Measurements from ENCODE around the gene ZNF579. TPM values are rescaled to one million over a fixed set of nuclear protein-coding genes. Genes with fewer than 3 reads are reported as not detected.

The ZNF579 gene
- total RNA-seq, 6 donors from 2014 or later = 3.5 to 19.2 (median 8.4) TPM

DNA sequence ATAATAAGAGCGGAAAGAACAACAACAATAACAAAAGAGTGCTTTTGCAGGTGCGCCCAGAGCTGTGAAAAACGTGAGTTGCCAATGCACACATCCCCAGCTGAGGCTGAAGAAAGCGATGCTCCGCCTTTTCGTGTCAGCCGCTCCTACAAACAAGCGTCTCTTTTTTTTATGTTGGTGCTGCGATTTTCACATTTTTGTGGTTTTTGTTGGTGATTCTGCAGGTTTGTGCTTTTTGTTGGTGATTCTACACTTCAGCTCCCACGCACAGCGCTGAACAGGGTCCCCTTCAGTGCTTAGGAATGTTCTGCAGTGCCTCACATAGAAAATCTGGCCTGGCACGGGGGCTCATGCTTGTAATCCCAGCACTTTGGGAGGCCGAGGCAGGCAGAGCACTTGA lies 28.0 kb downstream of the ZNF579 start:
- 59 to 65% methylated on average over 12 to 13 of the region's 13 CpGs for WGBS, 2 donors
- no peak for ATAC-seq (ENCODE audit: low FRiP score in 2 of 2)

GRCh38 chr19:55552206-55552605 lies 28.4 kb downstream of the ZNF579 start:
- ATAC-seq (ENCODE audit: low FRiP score in 2 of 2) (no peak), DNase-seq (no peak)
- TF ChIP-seq POLR2A (IDR thresholded peaks at IDR 0.05) = no peak
- TF ChIP-seq EP300 (IDR thresholded peaks at IDR 0.05) = no peak
- TF ChIP-seq POLR2AphosphoS5 (IDR thresholded peaks at IDR 0.05) = no peak
- TF ChIP-seq CTCF (IDR thresholded peaks at IDR 0.05) = no peak
- H3K27me3 ChIP-seq = no peaks in the 10 kb centered on the region
- H3K27ac ChIP-seq = no peak overlapping the region
- no peak overlapping the region for H3K4me3 ChIP-seq
- no peaks in the 10 kb centered on the region for H3K9me3 ChIP-seq
- peaks cover 0 to 16% (median 6%) of the 10 kb centered on the region in 4 donors for H3K4me1 ChIP-seq
- WGBS, 2 donors = 57 to 73% methylated on average over 5 of the region's 5 CpGs
- H3K36me3 ChIP-seq = no peaks in the 10 kb centered on the region

More for the DNA sequence above, 28.0 kb downstream of the ZNF579 start:
- no peak for DNase-seq
- Histone ChIP-seq H3K27ac (no peak overlapping the region), H3K4me3 (no peak overlapping the region), H3K9me3 (no peaks in the 10 kb centered on the region), H3K36me3 (no peaks in the 10 kb centered on the region), H3K4me1 (peaks cover 0 to 12% (median 6%) of the 10 kb centered on the region in 4 donors), H3K27me3 (no peaks in the 10 kb centered on the region)
- TF ChIP-seq POLR2AphosphoS5 (IDR thresholded peaks at IDR 0.05) (no peak), CTCF (IDR thresholded peaks at IDR 0.05) (no peak), EP300 (IDR thresholded peaks at IDR 0.05) (no peak), POLR2A (IDR thresholded peaks at IDR 0.05) (no peak)

DNA sequence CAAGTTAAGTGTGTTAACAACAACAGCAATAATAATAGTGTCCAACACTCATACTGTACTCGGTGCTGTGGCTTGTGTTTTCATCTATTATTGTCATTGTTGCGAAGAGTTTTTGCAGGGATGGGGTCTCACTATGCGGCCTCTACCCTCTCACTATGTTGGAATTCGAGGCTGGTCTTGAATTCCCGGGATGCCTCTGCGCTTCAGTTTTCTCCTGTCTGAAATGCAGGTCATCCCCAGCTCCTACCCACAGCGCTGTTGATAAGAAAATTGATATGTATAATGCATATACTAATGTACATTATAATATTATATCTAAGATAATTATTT lies 30.4 kb downstream of the ZNF579 start:
- WGBS, 2 donors = 63 to 69% methylated on average over 7 of the region's 7 CpGs
- Histone ChIP-seq H3K27me3 (no peaks in the 10 kb centered on the region), H3K4me1 (peaks cover 0 to 30% (median 6%) of the 10 kb centered on the region in 4 donors), H3K9me3 (no peaks in the 10 kb centered on the region), H3K27ac (no peak overlapping the region), H3K4me3 (peak overlapping the region in 1 of 4 donors; percentile 18), H3K36me3 (no peaks in the 10 kb centered on the region)
- no peak for TF ChIP-seq EP300 (IDR thresholded peaks at IDR 0.05)
- no peak for TF ChIP-seq POLR2AphosphoS5 (IDR thresholded peaks at IDR 0.05)
- TF ChIP-seq POLR2A (IDR thresholded peaks at IDR 0.05) = no peak
- no peak for TF ChIP-seq CTCF (IDR thresholded peaks at IDR 0.05)
- DNase-seq = no peak
- no peak for ATAC-seq (ENCODE audit: low FRiP score in 2 of 2)

DNA sequence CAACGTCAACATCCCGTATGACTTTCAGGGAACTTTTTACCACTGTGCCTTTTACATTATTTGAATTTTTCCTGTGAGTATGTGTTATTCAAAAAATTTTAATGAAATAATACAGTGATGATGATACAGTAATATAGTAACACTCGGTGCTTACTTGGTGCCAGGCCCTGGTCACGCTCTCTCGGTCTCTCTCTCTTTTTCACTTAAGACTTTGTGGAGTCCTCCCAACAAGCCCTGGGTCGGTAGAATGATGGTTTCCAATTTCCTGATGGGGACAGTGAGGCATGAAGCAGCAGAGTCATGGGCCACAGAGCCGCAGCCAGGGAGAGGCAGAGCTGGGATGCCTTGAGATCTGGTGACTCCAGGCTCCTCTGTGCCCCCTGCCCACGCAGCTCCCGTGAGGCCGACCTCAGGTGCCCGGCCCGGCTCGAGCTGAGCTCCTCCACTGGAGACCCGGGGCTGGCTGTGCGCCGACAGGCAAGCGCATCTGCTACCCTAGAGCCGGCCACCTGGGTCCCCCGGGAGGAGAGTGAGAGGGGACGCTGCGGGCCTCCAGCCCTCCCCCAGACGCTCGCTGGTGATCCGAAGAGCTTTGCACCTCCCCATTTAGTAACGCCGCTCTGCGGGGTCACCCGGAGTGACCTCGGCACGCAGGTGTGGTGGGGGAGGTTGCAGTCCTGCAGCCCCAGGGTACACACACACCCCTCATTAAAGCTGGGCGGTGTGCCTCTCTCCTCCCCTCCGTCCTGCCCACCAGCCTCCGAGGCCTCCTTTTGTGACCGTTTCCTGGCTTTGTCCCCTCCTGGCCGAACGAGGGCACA lies 30.9 kb downstream of the ZNF579 start:
- no peaks in the 10 kb centered on the region for H3K36me3 ChIP-seq
- DNase-seq (peak in 1 of 2 donors; percentile 81), ATAC-seq (ENCODE audit: low FRiP score in 2 of 2) (peak in 1 of 2 donors; percentile 19)
- peaks cover 0 to 32% (median 6%) of the 10 kb centered on the region in 4 donors for H3K4me1 ChIP-seq
- peak overlapping the region in 3 of 4 donors; percentile 17 to 33 (median 18) for H3K4me3 ChIP-seq
- TF ChIP-seq POLR2AphosphoS5 (IDR thresholded peaks at IDR 0.05) (no peak), POLR2A (IDR thresholded peaks at IDR 0.05) (no peak), EP300 (IDR thresholded peaks at IDR 0.05) (no peak), CTCF (IDR thresholded peaks at IDR 0.05) (no peak)
- no peaks in the 10 kb centered on the region for H3K9me3 ChIP-seq
- WGBS, 2 donors = 50 to 52% methylated on average over 19 to 23 of the region's 36 CpGs
- peak overlapping the region in 1 of 4 donors; percentile 29 for H3K27ac ChIP-seq
- no peaks in the 10 kb centered on the region for H3K27me3 ChIP-seq

All from upper lobe of left lung (tissue), 6 donors.